GM06990 (cell line): ENCODE measurements around the gene SLC2A11.

Experiments
- DNase-seq: peaks from one replicate; pipeline ENCODE4 v3.0.0-alpha.2; 2011; ENCODE audit not compliant: insufficient read length; ENCODE audit errors: extremely low read depth
- H3K27me3 ChIP-seq: replicated peaks from 2 replicates; pipeline ENCODE4 v1.6.0; 2011; ENCODE audit warnings: low read length; ENCODE audit not compliant: control insufficient read depth, insufficient read depth
- H3K36me3 ChIP-seq: 2 replicates; pipeline ENCODE4 v1.5.1; 2011; ENCODE audit warnings: low read length; ENCODE audit not compliant: control insufficient read depth, insufficient read depth
- H3K4me3 ChIP-seq: replicated peaks from 2 replicates; pipeline ENCODE4 v1.5.1; 2011; ENCODE audit warnings: low read depth, mild to moderate bottlenecking, control low read depth, low read length
- CTCF ChIP-seq: IDR thresholded peaks from 2 replicates; pipeline ENCODE4 v1.5.1; 2011; ENCODE audit warnings: low read length, control low read depth, mild to moderate bottlenecking, inconsistent platforms; ENCODE audit not compliant: insufficient read depth, poor library complexity, severe bottlenecking

The SLC2A11 gene, protein sequence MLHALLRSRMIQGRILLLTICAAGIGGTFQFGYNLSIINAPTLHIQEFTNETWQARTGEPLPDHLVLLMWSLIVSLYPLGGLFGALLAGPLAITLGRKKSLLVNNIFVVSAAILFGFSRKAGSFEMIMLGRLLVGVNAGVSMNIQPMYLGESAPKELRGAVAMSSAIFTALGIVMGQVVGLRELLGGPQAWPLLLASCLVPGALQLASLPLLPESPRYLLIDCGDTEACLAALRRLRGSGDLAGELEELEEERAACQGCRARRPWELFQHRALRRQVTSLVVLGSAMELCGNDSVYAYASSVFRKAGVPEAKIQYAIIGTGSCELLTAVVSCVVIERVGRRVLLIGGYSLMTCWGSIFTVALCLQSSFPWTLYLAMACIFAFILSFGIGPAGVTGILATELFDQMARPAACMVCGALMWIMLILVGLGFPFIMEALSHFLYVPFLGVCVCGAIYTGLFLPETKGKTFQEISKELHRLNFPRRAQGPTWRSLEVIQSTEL

GRCh38 chr22:23857606-23858483 lies at the start of gene SLC2A11:
TSS of gene SLC2A11 (plus strand) at chr22:23857875. CDS start at chr22:23858000, 125 bp downstream.
- peak; percentile 36 for TF ChIP-seq CTCF
- no peaks in the 10 kb centered on the region for H3K27me3 ChIP-seq
- no peaks in the 10 kb centered on the region for H3K36me3 ChIP-seq
- H3K4me3 ChIP-seq, result peak within 1 kb of the TSS; percentile 78
- DNase-seq, result peak; percentile 96

- no peak for DNase-seq
- Histone ChIP-seq H3K27me3 (no peaks in the 10 kb centered on the region), H3K4me3 (no peak overlapping the region), H3K36me3 (peaks cover 17% of the 10 kb centered on the region)
- no peak for TF ChIP-seq CTCF
Measured at GRCh38 chr22:23812378-23812777, 45.3 kb upstream of the SLC2A11 start.

GRCh38 chr22:23815541-23816155 lies 42.0 kb upstream of the SLC2A11 start:
- Histone ChIP-seq H3K36me3 (peaks cover 20% of the 10 kb centered on the region), H3K4me3 (no peak overlapping the region), H3K27me3 (no peaks in the 10 kb centered on the region)
- TF ChIP-seq CTCF, result no peak
- no peak for DNase-seq

DNA sequence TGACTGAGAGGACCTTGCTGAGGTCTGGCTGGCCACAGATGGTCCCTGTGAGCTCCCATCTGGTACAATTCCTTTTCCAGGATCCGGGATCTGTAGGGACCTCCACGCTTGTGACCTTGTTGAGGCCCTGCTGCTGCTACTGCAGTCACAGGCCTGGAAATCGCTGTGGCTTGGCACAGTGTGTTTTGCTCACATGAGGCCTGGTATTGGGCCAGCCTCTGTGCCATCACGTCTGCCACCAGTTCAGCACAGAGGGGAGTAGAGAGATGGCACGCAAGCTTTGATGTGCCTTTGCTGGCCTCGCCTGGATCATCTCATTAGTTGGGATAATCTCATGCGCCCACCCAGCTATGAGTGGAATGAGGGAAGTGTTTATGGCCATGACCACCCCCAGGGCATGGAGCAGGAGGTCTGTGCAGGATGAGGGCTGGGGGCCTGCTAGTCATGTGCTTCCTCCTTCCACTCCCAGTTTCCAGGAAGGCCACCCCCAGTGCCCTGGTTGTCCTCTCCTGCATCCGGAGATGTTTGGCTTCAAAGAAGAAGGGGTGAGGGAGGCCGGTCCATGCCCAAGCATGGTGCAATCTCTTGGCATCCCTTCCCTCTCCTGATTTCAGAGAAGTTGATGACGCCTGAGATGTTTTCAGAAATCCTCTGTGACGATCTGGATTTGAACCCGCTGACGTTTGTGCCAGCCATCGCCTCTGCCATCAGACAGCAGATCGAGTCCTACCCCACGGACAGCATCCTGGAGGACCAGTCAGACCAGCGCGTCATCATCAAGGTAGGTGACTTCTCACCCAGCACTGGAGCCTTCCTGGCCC lies 41.3 kb upstream of the SLC2A11 start:
- H3K36me3 ChIP-seq, result peaks cover 25% of the 10 kb centered on the region
- DNase-seq, result no peak
- no peaks in the 10 kb centered on the region for H3K27me3 ChIP-seq
- no peak for TF ChIP-seq CTCF
- H3K4me3 ChIP-seq, result no peak overlapping the region

GRCh38 chr22:23817146-23817545 lies 40.5 kb upstream of the SLC2A11 start:
- TF ChIP-seq CTCF, result no peak
- Histone ChIP-seq H3K4me3 (no peak overlapping the region), H3K27me3 (no peaks in the 10 kb centered on the region), H3K36me3 (peaks cover 30% of the 10 kb centered on the region)
- no peak for DNase-seq
